PFSK-1 (cell line): Measurements from ENCODE around the gene FAM217B.

Experiments used
- FOXP2 ChIP-seq: optimal IDR thresholded peaks from 2 replicates; pipeline ENCODE3; 2011; ENCODE audit warnings: borderline replicate concordance, control low read depth, inconsistent platforms; ENCODE audit not compliant: insufficient read depth; ENCODE audit errors: extremely low read length, extremely low read depth
- POLR2AphosphoS5 ChIP-seq: IDR thresholded peaks from 2 replicates; pipeline ENCODE4 v1.6.1; 2012; ENCODE audit warnings: low read depth, mild to moderate bottlenecking, control low read depth, low read length, moderate library complexity
- REST ChIP-seq, 2 experiments: IDR thresholded peaks; 2 replicates each; pipeline versions ENCODE4 v1.6.1 to v1.8.0; 2011 to 2012; ENCODE audit warnings: low read depth in 2 of 2, low read length in 2 of 2, control low read depth in 1 of 2, inconsistent platforms in 1 of 2, mild to moderate bottlenecking in 1 of 2, moderate library complexity in 1 of 2; ENCODE audit not compliant: insufficient read depth in 1 of 2
- SIN3A ChIP-seq: IDR thresholded peaks from 2 replicates; pipeline ENCODE4 v1.6.1; 2012; ENCODE audit warnings: mild to moderate bottlenecking, low read length, moderate library complexity, borderline replicate concordance; ENCODE audit not compliant: insufficient read depth
- TAF1 ChIP-seq: IDR thresholded peaks from 2 replicates; pipeline ENCODE4 v1.6.1; 2012; ENCODE audit warnings: low read length, control low read depth, borderline replicate concordance; ENCODE audit not compliant: insufficient read depth

Gene FAM217B

GRCh38 chr20:59988141-59988540 is 48.0 kb downstream of the FAM217B start:
- TF ChIP-seq TAF1 (no peak), SIN3A (no peak), POLR2AphosphoS5 (no peak), FOXP2 (no peak), REST (IDR thresholded peaks at IDR 0.05; ENCODE audit: insufficient read depth in 1 of 2, low read depth in 2 of 2, low read length in 2 of 2) (no peak)

GRCh38 chr20:59992526-59993084 is 52.4 kb downstream of the FAM217B start:
- TF ChIP-seq TAF1 (no peak), POLR2AphosphoS5 (no peak)

- TF ChIP-seq POLR2AphosphoS5 = no peak
- TF ChIP-seq SIN3A = no peak
- no peak for TF ChIP-seq TAF1
- TF ChIP-seq REST (IDR thresholded peaks at IDR 0.05; ENCODE audit: insufficient read depth in 1 of 2, low read depth in 2 of 2, low read length in 2 of 2) = no peak
- no peak for TF ChIP-seq FOXP2
These were observed 53.7 kb downstream of the FAM217B start for GRCh38 chr20:59993736-59994430.

- TF ChIP-seq TAF1 (no peak), FOXP2 (no peak), REST (IDR thresholded peaks at IDR 0.05; ENCODE audit: insufficient read depth in 1 of 2, low read depth in 2 of 2, low read length in 2 of 2) (no peak), SIN3A (no peak), POLR2AphosphoS5 (no peak)
These were observed 54.5 kb downstream of the FAM217B start for GRCh38 chr20:59994697-59995122.

- no peak for TF ChIP-seq POLR2AphosphoS5
- no peak for TF ChIP-seq REST (IDR thresholded peaks at IDR 0.05; ENCODE audit: insufficient read depth in 1 of 2, low read depth in 2 of 2, low read length in 2 of 2)
- no peak for TF ChIP-seq TAF1
- TF ChIP-seq FOXP2 = no peak
- TF ChIP-seq SIN3A = no peak
These were observed 55.9 kb downstream of the FAM217B start for GRCh38 chr20:59996108-59996507.
